Upper lobe of right lung (tissue), 1 donor: ENCODE measurements around the gene HS1BP3. TPM values are rescaled to one million over a fixed set of nuclear protein-coding genes. Genes with fewer than 3 reads are reported as not detected.

Experiments
- ATAC-seq: fragments of 200-7000 bp; cut with Tn5 transposase; one replicate; pipeline ENCODE4 v1.9.1; 2020; ENCODE audit warnings: mild to moderate bottlenecking, moderate library complexity
- DNase-seq: peaks from one replicate; pipeline ENCODE4 v3.0.0-alpha.2; 2020
- H3K27ac ChIP-seq: fragments of 200-600 bp; one replicate; pipeline ENCODE4 v1.8.0; 2022
- H3K27me3 ChIP-seq: fragments of 200-600 bp; one replicate; pipeline ENCODE4 v1.8.0; 2022; ENCODE audit warnings: mild to moderate bottlenecking
- H3K36me3 ChIP-seq: fragments of 200-600 bp; one replicate; pipeline ENCODE4 v1.8.0; 2022
- H3K4me1 ChIP-seq: fragments of 200-600 bp; one replicate; pipeline ENCODE4 v1.8.0; 2022
- H3K4me3 ChIP-seq: fragments of 200-600 bp; one replicate; pipeline ENCODE4 v1.8.0; 2022; ENCODE audit warnings: mild to moderate bottlenecking
- H3K9me3 ChIP-seq: fragments of 200-600 bp; one replicate; pipeline ENCODE4 v1.8.0; 2022
- intact Hi-C: fragments of 100-400 bp; cut with DNase I; formaldehyde crosslinking; loops from one replicate; pipeline ENCODE4 v1.11.0; 2022
- total RNA-seq: library from RNA; stranded (reverse); fragmentation: NEBNext Ultra II Directional; extraction: Animal tissue kit (Norgen Biotek cat#: 25700); gene quantifications from one replicate; pipeline ENCODE4 v1.2.1, GENCODE V29; 2021
- TF ChIP-seq, protein P1 (sequence below): fragments of 200-600 bp; IDR thresholded peaks from one replicate; pipeline ENCODE4 v1.8.0; 2022; ENCODE audit warnings: antibody characterized with exemption
- donor health status: DM: no; HTN: yes; CAD: no; lungs with severe emphysema.

HS1BP3 gene
- total RNA-seq, 1 donor from 2014 or later = 35.8 TPM

- Histone ChIP-seq H3K27ac (peak overlapping the region; percentile 51), H3K36me3 (no peaks in the 10 kb centered on the region), H3K4me1 (peaks cover 46% of the 10 kb centered on the region), H3K9me3 (peaks cover 3% of the 10 kb centered on the region), H3K27me3 (no peaks in the 10 kb centered on the region), H3K4me3 (no peak overlapping the region)
- ATAC-seq (peak; percentile 63), DNase-seq (peak; percentile 74)
- intact Hi-C loops = no loop called here
- TF ChIP-seq, protein P1, sequence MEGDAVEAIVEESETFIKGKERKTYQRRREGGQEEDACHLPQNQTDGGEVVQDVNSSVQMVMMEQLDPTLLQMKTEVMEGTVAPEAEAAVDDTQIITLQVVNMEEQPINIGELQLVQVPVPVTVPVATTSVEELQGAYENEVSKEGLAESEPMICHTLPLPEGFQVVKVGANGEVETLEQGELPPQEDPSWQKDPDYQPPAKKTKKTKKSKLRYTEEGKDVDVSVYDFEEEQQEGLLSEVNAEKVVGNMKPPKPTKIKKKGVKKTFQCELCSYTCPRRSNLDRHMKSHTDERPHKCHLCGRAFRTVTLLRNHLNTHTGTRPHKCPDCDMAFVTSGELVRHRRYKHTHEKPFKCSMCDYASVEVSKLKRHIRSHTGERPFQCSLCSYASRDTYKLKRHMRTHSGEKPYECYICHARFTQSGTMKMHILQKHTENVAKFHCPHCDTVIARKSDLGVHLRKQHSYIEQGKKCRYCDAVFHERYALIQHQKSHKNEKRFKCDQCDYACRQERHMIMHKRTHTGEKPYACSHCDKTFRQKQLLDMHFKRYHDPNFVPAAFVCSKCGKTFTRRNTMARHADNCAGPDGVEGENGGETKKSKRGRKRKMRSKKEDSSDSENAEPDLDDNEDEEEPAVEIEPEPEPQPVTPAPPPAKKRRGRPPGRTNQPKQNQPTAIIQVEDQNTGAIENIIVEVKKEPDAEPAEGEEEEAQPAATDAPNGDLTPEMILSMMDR = no peak
Observed at GRCh38 chr2:20582600-20583221, 68.2 kb downstream of the HS1BP3 start.

DNA sequence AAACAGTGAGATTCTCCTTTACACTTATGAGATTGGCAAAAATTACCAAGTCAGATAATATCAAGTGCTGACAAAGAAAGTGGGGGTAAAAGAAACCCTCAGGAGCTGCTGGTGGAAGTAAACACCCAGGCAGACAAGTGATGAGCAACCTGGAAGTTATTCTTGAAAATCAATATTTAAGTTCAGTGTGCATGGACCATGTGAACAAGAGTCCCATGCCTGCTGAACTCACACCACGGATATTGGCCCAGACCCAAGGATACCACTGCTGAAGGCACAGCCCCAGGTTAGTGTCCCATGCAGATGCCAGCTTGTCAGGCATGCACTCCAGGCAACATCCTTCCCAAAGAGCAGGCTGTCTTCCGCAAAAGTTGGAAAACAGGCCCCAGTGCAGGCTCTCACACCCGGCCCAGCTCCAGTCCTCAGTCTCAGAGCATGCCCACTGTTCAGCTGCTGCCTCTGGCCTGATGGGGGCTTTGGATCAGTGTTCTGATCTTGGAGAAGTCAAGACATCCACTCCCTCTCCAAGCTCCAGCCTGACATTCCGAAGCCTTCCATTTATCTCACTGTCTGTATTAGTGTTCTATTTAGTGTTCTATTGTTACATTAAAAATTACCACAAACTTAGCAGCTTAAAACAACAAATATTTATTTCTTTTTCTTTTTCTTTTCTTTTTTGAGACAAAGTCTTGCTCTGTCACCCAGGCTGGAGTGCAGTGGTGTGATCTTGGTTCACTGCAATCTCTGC, 70.0 kb downstream of the HS1BP3 start:
- Histone ChIP-seq H3K27me3 (no peaks in the 10 kb centered on the region), H3K9me3 (peaks cover 3% of the 10 kb centered on the region), H3K4me1 (peaks cover 43% of the 10 kb centered on the region), H3K36me3 (no peaks in the 10 kb centered on the region), H3K4me3 (no peak overlapping the region), H3K27ac (no peak overlapping the region)
- DNase-seq = peak; percentile 19
- ATAC-seq = no peak
- TF ChIP-seq, protein P1 = no peak
- intact Hi-C loops = no loop called here

- Histone ChIP-seq H3K27ac (peak overlapping the region; percentile 63), H3K36me3 (no peaks in the 10 kb centered on the region), H3K4me3 (no peak overlapping the region), H3K4me1 (peaks cover 34% of the 10 kb centered on the region), H3K9me3 (peaks cover 3% of the 10 kb centered on the region), H3K27me3 (no peaks in the 10 kb centered on the region)
- TF ChIP-seq, protein P1 = no peak
- peak; percentile 70 for ATAC-seq
- intact Hi-C loops = no loop called here
- DNase-seq = peak; percentile 78
Observed at GRCh38 chr2:20579866-20580265, 71.0 kb downstream of the HS1BP3 start.

GRCh38 chr2:20578895-20579825, 71.7 kb downstream of the HS1BP3 start:
- peaks cover 3% of the 10 kb centered on the region for H3K9me3 ChIP-seq
- peaks cover 34% of the 10 kb centered on the region for H3K4me1 ChIP-seq
- TF ChIP-seq, protein P1 = no peak
- no peak overlapping the region for H3K4me3 ChIP-seq
- H3K27me3 ChIP-seq = no peaks in the 10 kb centered on the region
- intact Hi-C loops = no loop called here
- H3K36me3 ChIP-seq = no peaks in the 10 kb centered on the region
- peak overlapping the region; percentile 63 for H3K27ac ChIP-seq
- ATAC-seq (peak; percentile 47), DNase-seq (peak; percentile 64)

DNA sequence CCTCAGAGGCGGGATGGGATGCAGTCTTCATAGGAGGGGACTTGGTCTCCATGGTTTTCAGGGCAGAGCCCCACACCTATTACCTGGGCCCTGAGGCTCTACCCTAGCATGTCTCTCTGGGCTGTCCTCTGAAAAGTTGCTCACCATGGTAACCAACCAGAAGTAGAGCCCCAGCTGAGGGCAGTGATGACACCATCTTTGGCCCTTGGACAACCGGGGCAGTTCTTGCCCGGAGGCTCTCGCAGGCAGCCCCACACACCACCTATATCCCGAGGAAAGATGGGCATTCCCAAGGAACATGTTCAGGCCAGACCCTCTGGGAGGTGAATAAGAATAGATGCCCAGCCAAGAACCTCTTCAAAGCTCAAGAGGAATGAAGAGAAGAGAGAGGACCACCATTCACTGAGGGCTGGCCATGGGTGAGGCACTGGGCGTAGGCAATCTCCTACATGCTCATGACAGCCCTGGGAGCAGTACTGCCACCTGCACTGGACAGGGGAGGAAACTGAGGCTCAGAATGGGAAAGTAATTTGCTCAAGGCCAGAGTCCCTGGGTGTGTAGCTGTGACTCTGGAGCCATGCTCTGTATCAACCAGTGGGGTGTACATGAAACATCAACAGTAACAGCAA, 72.5 kb downstream of the HS1BP3 start:
- Histone ChIP-seq H3K9me3 (peaks cover 3% of the 10 kb centered on the region), H3K27me3 (no peaks in the 10 kb centered on the region), H3K27ac (peak overlapping the region; percentile 63), H3K4me1 (peaks cover 38% of the 10 kb centered on the region), H3K36me3 (no peaks in the 10 kb centered on the region), H3K4me3 (no peak overlapping the region)
- TF ChIP-seq, protein P1 = no peak
- intact Hi-C loops = no loop called here
- ATAC-seq (no peak), DNase-seq (peak; percentile 55)
